Vagina (tissue), 2 donors: Measurements from ENCODE around the gene UBFD1.

Experiments
- CTCF ChIP-seq, 3 experiments: fragments of 450-650 bp in 2 of 3; fragments of 200-600 bp in 1 of 3; sonication (generic) in 1 of 3; IDR thresholded peaks; one replicate each; pipeline ENCODE4 v1.5.1; 2017 to 2019; ENCODE audit warnings: antibody characterized with exemption in 3 of 3, mild to moderate bottlenecking in 2 of 3, moderate library complexity in 2 of 3
- POLR2A ChIP-seq, 2 donors: fragments of 450-650 bp; IDR thresholded peaks; one replicate each; pipeline ENCODE4 v1.6.1; 2017; ENCODE audit warnings: antibody characterized with exemption in 2 of 2, mild to moderate bottlenecking in 2 of 2, moderate library complexity in 2 of 2

GRCh38 chr16:23564575-23565363 is 7.2 kb downstream of the UBFD1 start:
- TF ChIP-seq POLR2A (IDR thresholded peaks at IDR 0.05) = no peak
- TF ChIP-seq CTCF (IDR thresholded peaks at IDR 0.05) = no peak
